Mesenteric fat pad (tissue), 1 donor: ENCODE data around the gene INCA1. TPM values are rescaled to one million over a fixed set of nuclear protein-coding genes. Genes with fewer than 3 reads are reported as not detected.
A peak's percentile ranks its signal among the peaks of the same experiment; 100 is the strongest.

Source experiments
- DNase-seq: peaks from one replicate; pipeline ENCODE4 v3.0.0-alpha.2; 2020; ENCODE audit warnings: low spot score
- total RNA-seq: library from RNA; stranded (reverse); fragmentation: NEBNext Ultra II Directional; extraction: Animal tissue kit (Norgen Biotek cat#: 25700); gene quantifications from one replicate; pipeline ENCODE4 v1.2.1, GENCODE V29; 2021
- donor health status: DM: yes; HTN: yes; CAD: no.

The INCA1 gene
- total RNA-seq, 1 donor from 2014 or later, result 0.71 TPM

GRCh38 chr17:4971826-4972225, 25.5 kb downstream of the INCA1 start:
- no peak for DNase-seq

DNA sequence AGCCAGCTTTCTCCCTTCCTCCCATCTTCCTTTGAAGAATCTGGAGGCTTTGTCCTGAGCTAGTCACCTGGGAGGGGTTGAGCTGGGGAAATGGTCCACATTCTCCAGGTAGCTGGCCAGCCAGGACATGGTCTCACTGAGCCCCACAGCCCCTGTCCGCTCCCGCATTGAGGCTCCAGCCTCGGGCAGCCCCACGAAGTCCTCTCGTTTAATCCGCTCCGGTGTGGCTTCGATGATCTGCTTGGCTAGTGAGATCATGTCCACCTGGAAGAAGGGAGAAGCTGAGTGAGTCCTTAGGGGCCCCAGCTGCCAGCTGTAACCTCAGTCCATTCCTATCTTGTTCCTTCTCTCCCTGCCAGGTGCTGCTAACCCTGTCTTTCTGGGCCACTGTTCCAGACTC, 27.0 kb downstream of the INCA1 start:
- no peak for DNase-seq

- DNase-seq, result no peak
Measured at GRCh38 chr17:4969551-4970173, 27.7 kb downstream of the INCA1 start.

- DNase-seq, result no peak
Measured at GRCh38 chr17:4969047-4969550, 28.2 kb downstream of the INCA1 start.

DNA sequence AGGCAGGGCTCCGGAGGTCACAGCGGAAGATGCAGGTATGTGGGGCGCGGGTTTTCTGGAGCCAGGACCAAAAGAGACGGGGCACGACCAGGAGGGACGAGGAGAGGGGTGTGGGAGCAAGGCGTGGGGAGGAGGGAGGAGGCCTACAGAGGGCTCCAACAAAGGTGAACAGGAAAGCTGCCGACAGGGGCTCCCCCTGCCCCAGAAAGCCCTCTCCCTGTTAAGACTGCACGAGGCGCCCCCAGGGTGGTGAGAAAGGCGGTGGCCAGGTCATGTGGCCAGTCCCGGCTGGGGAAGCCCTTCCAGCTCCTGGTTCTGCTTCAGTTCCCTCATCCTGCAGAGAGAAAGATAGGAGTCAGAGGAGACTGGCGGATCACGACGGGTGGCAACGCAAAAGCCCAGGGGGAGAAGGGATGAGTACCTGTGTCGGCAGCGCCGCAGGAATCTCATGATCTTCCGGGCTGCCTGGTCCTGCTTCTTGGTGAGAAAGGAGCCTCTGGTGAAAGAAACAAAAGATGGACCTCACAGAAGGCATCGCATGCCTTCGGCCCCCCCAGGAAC, 28.8 kb downstream of the INCA1 start:
- DNase-seq, result no peak

DNA sequence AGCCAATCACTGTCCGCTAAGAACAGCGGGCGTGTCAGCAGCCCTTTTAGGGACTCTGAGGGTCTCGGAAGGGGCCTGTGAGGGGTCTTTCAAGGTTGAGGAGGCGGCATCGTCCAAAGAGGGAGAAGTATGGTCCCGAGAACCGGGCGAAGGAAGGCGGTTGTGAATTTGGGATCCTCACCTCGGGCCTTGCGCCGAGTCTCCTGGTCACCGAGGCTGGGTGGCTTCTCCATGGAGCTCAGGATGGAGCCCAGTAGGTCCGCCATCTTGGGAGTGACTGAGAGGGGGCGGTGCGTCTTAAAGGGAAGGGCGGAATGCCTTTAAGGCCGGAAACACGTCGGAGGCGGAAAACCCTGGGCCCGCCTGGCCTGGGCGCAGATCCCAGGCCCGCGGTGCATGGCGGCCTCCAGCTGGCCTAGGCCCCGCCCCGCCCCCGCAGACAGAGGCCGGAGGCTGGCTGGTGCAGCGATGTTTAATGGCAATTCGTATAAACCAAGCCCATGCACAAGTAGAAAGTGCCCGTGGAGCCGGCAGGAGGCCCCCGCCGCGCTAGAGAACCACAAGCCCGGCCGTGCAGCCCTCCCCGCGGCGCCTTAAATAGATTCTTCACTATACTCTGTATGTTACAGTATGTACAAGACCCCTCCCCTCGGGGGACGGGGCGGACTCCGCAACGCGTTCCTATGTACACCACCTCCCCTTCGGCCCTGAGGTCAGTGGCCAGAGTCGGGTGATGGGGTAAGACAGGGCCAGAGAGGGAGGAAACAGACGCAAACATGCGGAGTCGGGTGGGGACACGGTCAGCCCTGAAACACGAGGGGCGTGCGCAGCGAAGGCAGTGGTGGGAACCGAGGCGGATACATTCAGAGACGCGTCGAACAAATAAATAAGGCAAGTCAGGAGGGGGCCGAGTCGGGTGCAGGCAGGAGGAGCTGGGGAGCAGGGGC, 29.5 kb downstream of the INCA1 start, which contains the start of gene SPAG7:
Gene SPAG7 (minus strand): TSS at position 279 of the 947 bp plus-strand sequence. CDS start 13 bp downstream, at position 266.
- DNase-seq, result peak; percentile 96

DNA sequence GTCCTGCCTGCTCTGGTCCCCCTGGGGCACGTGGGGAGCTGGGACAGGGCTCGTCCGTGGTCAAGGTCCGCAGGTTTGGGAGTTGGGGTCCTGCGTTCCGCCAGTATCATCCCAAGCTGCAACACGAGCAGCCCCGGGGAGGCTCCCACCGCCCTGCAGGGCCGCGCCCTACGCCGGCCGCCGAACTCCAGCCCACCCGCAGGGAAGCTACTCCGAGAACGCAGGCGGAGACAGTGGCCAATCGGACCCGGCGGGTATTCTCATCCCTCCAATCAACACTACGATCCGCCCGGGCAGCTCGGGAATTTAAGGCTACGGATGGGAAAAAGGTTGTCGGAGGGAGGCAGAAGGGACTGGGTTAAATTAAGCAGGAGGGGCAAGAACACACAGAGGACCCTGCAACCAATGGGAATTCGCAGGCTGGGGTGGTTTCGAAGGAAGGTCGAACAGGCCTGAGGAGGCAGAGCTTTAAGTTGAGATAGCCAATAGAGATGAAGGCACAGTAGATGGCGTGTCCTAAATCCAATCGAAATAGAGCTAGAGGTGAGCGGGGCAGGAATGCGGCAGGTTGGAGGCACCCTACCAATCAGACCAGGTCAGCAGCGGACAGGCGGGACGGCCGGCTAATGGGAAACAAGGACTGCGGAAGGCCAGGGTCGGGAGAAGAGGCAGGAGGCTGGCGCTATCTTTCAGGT, 30.3 kb downstream of the INCA1 start:
- DNase-seq, result peak; percentile 98

GRCh38 chr17:4965311-4965986, 31.9 kb downstream of the INCA1 start:
- DNase-seq, result no peak

- no peak for DNase-seq
Measured at GRCh38 chr17:4960279-4960922, 36.9 kb downstream of the INCA1 start.

DNA sequence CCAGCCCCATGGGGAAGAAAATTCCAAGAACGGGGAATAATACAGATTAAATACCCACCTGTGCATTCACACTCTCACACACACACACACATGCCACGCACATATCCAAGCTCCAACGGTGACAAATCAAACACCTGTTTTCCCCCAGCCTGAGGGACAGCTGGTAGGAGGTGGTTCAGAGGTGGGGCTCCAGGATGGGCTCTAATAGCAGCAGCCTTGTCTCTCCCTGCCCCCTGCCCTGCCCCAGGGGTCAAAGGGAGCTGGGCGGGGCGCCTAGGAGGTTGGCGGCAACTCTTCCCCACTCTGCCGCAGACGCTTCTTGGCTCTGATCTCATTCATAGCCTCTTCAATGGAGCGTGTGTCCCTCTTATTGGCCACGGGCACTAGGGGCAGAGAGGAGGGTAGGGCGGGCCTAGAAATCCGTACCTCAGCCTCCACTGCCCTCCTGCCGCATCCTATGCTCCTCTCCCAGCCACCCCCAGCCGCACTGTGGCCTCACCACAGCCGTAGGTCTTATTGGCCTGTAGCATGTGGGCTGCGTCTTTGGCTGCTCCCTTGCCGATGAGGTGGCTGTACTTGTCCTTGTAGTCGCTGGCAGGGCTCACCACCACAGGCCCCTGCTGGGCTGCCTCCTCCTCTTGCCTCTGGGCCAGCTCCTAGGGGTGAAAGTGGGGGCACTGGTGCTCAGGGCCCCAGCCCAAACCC, 37.9 kb downstream of the INCA1 start:
- DNase-seq, result no peak

DNA sequence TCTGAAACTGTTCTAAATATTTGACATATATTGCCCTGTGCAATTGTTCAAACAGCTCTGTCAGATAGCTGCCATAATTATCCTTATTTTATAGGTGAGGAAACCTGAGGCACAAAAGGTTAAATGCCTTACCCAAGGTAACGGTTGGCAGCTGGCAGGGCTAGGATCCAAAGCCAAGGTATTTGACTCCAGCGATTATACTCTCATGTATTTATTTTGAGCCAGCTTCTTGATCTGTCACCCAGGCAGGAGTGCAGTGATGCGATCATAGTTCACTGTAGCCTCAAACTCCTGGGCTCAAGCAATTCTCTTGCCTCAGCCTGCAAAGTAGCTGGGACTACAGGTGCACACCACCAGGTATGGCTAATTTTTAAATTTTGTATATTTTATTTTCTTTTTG, 39.2 kb downstream of the INCA1 start:
- DNase-seq, result no peak

GRCh38 chr17:4956493-4957061, 40.7 kb downstream of the INCA1 start:
- no peak for DNase-seq

DNA sequence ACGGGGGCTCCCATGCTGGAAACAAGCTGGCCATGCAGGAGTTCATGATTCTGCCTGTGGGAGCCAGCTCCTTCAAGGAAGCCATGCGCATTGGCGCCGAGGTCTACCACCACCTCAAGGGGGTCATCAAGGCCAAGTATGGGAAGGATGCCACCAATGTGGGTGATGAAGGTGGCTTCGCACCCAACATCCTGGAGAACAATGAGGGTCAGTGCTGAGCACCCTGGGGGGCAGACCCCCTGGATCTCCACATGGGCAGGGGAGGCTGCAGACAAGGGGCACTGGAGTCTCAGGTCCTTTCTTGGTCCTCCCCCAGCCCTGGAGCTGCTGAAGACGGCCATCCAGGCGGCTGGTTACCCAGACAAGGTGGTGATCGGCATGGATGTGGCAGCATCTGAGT, 42.2 kb downstream of the INCA1 start:
- DNase-seq, result no peak

- no peak for DNase-seq
Measured at GRCh38 chr17:4953451-4953961, 43.8 kb downstream of the INCA1 start.

- DNase-seq, result no peak
Measured at GRCh38 chr17:4951486-4951885, 45.8 kb downstream of the INCA1 start.

GRCh38 chr17:4950746-4951204, 46.5 kb downstream of the INCA1 start, which contains the start of gene ENO3:
ENO3 (plus strand) TSS chr17:4951119; CDS start chr17:4951830, 711 bp downstream.
- no peak for DNase-seq

DNA sequence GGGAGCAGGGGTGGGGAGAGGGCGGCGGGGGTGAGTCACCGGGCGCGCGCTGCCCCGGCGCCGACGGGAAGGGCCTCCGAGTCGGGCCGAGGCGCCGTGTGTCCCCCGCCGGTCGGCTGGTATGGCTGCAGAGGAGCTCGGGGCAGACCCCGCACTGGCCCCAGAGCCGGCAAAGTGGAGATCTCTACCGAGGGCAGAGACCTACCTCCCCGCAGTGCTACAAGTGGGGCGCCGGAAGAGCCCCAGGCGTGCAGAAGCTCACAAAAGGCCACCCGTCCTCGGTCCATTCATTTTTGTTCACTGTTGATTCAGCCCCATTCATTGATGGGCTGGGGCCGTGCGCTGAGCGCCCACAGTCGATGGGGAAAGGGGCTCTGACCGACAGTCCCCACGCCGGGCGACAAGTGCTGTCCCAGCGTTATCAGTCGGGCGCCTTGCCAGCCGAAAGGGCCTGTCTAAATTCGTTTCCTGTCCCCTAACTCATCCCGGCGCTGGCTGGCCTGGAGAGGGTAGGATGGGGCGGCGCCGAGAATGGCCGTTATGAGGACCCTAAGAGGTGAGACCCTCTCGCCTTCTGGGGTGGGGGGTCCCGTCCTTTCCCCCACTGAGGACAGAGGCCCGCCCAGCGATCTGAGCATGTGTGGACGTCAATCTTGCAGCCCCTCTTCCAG, 47.1 kb downstream of the INCA1 start:
- no peak for DNase-seq
